AG04449 (cell line): ENCODE results near the gene ETV3.

Source experiments
- CTCF ChIA-PET: fragments of 350-600 bp; formaldehyde crosslinking; extraction: SDS; loops from one replicate; lab custom pipeline; 2021; ENCODE audit warnings: antibody characterized with exemption; lab: Yijun Ruan, JAX
- POLR2A ChIA-PET: fragments of 400-600, 350-600 bp; formaldehyde crosslinking; extraction: SDS; loops from one replicate; lab custom pipeline; 2020; ENCODE audit warnings: antibody characterized with exemption, inconsistent platforms; lab: Yijun Ruan, JAX
- DNase-seq: peaks from one replicate; pipeline ENCODE4 v3.0.0-alpha.2; 2010; ENCODE audit warnings: low read depth, low spot score
- H3K4me3 ChIP-seq: 2 replicates; pipeline ENCODE4 v1.5.1; 2011; ENCODE audit warnings: low read depth, mild to moderate bottlenecking, control low read depth, low read length
- TF ChIP-seq, protein P1 (sequence below): IDR thresholded peaks from one replicate; pipeline ENCODE4 v1.5.1; 2011; ENCODE audit warnings: mild to moderate bottlenecking, moderate library complexity, low read length, control low read depth, inconsistent platforms; ENCODE audit not compliant: insufficient read depth; ENCODE audit errors: missing control alignments

The ETV3 gene

DNA sequence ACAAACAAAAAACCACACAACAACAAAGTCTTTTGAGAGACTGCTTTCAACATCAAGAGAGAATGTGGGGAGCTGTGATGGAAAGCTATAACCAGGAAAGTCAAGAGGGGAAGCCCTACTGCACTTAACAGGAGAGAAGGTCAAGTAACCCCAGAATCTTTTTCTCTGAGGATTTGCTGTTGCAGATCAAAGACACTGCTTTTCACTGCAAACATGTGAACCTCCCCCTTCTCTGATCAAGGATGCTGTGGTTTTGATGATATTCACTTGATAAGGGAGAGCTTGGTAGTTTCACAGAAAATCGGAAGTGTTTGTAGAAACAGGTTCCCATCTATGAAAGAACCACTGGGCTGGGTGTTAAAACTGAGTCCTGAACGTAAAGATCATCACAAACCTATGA, 4.8 kb downstream of the ETV3 start:
- POLR2A ChIA-PET: no interaction called here
- CTCF ChIA-PET: interaction anchor here (1.6 to 2.3 kb wide), 2 partner anchors 22 to 43 kb away, joined by 7 to 12 read pairs; no protein-coding TSS in a partner anchor
- no peak overlapping the region for H3K4me3 ChIP-seq
- DNase-seq: no peak
- TF ChIP-seq, protein P1, sequence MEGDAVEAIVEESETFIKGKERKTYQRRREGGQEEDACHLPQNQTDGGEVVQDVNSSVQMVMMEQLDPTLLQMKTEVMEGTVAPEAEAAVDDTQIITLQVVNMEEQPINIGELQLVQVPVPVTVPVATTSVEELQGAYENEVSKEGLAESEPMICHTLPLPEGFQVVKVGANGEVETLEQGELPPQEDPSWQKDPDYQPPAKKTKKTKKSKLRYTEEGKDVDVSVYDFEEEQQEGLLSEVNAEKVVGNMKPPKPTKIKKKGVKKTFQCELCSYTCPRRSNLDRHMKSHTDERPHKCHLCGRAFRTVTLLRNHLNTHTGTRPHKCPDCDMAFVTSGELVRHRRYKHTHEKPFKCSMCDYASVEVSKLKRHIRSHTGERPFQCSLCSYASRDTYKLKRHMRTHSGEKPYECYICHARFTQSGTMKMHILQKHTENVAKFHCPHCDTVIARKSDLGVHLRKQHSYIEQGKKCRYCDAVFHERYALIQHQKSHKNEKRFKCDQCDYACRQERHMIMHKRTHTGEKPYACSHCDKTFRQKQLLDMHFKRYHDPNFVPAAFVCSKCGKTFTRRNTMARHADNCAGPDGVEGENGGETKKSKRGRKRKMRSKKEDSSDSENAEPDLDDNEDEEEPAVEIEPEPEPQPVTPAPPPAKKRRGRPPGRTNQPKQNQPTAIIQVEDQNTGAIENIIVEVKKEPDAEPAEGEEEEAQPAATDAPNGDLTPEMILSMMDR: no peak

DNA sequence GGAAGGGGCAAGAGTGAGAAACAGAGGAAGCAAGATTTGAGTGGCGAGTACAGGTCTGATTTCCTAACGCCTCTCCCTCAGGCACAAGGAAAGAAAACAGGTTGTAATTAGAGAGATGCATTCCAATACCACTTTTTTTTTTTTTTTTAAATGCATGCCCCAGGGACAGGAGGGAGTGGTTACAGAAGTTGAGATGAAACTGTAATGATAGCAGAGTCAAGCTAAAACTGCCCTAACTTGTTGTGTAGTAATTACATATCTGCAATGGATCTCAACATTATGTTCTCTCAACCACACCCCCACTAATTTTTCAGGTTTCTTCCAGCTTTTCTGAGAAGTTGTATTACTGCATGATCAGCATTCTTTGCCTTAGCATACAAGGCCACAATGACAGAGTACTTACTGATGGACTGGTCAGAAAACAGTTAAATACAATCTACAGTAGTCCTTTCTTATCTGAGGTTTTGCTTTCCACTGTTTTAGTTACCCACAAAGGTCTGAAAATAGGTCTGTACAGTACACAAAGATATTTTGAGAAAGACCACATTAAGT, 5.5 kb downstream of the ETV3 start:
- CTCF ChIA-PET: interaction anchor here (1.6 to 2.3 kb wide), 2 partner anchors 23 to 43 kb away, joined by 7 to 12 read pairs; no protein-coding TSS in a partner anchor
- H3K4me3 ChIP-seq: no peak overlapping the region
- POLR2A ChIA-PET: no interaction called here
- TF ChIP-seq, protein P1: no peak
- no peak for DNase-seq

DNA sequence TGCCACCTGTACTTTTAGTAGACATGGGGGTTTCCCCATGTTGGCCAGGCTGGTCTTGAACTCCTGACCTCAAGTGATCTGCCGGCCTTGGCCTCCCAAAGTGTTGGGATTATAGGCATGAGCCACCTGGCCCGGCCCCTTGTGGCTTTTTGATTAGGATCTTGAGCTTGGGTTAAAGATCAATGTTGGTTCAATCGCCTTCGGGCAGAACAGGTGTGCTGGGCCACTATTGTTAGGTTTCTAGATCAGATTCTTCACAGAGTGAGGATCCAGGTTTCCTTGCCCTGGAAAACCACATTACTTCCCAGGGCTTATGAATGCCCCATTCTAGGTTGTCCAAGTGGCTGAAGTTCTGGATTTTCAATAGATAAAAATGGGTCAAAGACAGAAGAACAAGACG, 6.1 kb downstream of the ETV3 start:
- no peak overlapping the region for H3K4me3 ChIP-seq
- TF ChIP-seq, protein P1: no peak
- POLR2A ChIA-PET: no interaction called here
- CTCF ChIA-PET: interaction anchor here (1.6 to 2.3 kb wide), 2 partner anchors 24 to 42 kb away, joined by 7 to 12 read pairs; no protein-coding TSS in a partner anchor
- no peak for DNase-seq

DNA sequence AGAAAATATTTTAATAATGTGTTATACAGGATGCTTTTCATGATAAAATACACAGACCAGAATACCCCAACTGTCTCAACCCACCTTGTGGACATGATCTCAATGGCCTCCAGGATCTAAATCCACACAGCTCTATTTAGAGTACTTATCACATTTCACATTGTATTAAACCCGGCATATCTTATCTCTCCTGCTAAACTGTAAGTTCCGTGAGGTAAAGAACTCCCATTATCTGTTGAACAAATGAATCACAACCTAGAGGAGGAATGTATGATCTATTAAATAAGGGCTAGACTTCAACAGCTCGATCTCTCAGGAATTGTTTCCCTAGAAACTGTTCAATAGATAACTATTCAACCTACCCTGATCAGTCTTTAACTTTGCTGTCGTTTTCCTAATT, 6.9 kb downstream of the ETV3 start:
- no peak for DNase-seq
- H3K4me3 ChIP-seq: no peak overlapping the region
- TF ChIP-seq, protein P1: no peak
- ChIA-PET CTCF (interaction anchor here (1.0 kb wide), 1 partner anchor 41 kb away, joined by 4 read pairs; no protein-coding TSS in a partner anchor), POLR2A (no interaction called here)

DNA sequence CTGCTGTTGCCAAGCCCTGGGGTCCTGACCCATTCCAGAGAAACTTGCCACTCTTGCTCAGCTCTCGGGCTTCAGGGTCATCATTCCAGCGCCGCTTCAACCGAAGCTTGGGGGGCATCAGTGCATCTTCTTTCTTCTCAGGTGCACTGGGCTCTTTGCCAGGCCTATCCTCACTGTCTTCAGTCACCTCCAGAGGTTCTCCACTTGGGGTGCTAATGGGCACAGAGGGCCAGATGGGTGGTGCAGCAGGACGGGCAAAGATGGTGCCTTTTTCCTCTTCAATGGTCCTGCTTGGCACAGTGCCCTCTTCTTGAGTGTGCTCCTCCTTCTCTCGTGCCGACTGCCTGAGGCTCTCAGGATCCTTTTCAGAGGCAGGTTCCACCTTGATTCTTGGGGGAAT, 13.3 kb downstream of the ETV3 start:
- TF ChIP-seq, protein P1: no peak
- POLR2A ChIA-PET: no interaction called here
- H3K4me3 ChIP-seq: no peak overlapping the region
- no peak for DNase-seq
- CTCF ChIA-PET: interaction anchor here (1.1 to 1.7 kb wide), 2 partner anchors 14 to 35 kb away, joined by 4 to 5 read pairs; no protein-coding TSS in a partner anchor

DNA sequence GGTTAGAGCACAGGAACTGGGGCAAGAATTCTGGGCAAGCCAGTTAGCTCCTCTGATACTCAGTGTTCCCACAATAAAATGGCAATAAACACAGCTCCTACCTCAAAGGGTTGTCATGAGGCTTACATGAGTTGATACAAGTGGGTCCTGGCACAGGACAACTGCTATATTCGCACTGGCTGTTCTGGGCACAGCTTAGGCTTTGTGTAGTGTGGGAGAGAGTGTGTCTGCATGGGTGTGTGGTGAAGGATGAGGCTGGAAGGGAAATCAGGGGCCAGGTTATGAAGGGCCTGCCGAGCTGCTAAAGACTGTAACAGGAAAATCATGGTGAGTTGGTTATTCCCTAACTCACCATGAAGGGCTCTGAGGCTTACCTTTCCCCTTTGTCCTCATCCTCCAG, 18.7 kb downstream of the ETV3 start:
- no peak for DNase-seq
- POLR2A ChIA-PET: interaction anchor here (1.3 kb wide), 1 partner anchor 12 kb away, joined by 5 read pairs; no protein-coding TSS in a partner anchor
- no peak overlapping the region for H3K4me3 ChIP-seq
- CTCF ChIA-PET: interaction anchor here (1.3 kb wide), 1 partner anchor 29 kb away, joined by 6 read pairs; no protein-coding TSS in a partner anchor
- TF ChIP-seq, protein P1: no peak
